Activated CD8-positive, alpha-beta memory T cell treated with anti-CD3 and anti-CD28 coated beads, Interleukin-2, amount 50 U/mL, for 24 hours (primary cell): Measurements from ENCODE around the gene KLHDC8A.

ENCODE experiments used
- DNase-seq: peaks from one replicate; pipeline ENCODE4 v3.0.0-alpha.2; 2020; ENCODE audit errors: extremely low read depth

The KLHDC8A gene

GRCh38 chr1:205344066-205344928 is 12.4 kb downstream of the KLHDC8A start:
- DNase-seq, result no peak

- no peak for DNase-seq
These were observed 13.2 kb downstream of the KLHDC8A start for GRCh38 chr1:205343431-205344065.

GRCh38 chr1:205342986-205343385 is 13.7 kb downstream of the KLHDC8A start:
- no peak for DNase-seq

- DNase-seq, result no peak
These were observed 16.0 kb downstream of the KLHDC8A start for GRCh38 chr1:205340676-205341075.

- DNase-seq, result no peak
These were observed 17.0 kb downstream of the KLHDC8A start for GRCh38 chr1:205339717-205340116.

- DNase-seq, result no peak
These were observed 17.5 kb downstream of the KLHDC8A start for GRCh38 chr1:205339197-205339702.

- no peak for DNase-seq
These were observed 18.7 kb downstream of the KLHDC8A start for GRCh38 chr1:205338011-205338410.

GRCh38 chr1:205337481-205337880 is 19.2 kb downstream of the KLHDC8A start:
- no peak for DNase-seq

- DNase-seq, result peak; percentile 48
These were observed 21.0 kb downstream of the KLHDC8A start for GRCh38 chr1:205335692-205336091.

- no peak for DNase-seq
These were observed 24.5 kb downstream of the KLHDC8A start for GRCh38 chr1:205332015-205332791.

GRCh38 chr1:205330150-205330549 is 26.6 kb downstream of the KLHDC8A start:
- DNase-seq, result no peak

- no peak for DNase-seq
These were observed 27.0 kb downstream of the KLHDC8A start for GRCh38 chr1:205329719-205330118.

- no peak for DNase-seq
These were observed 28.2 kb downstream of the KLHDC8A start for GRCh38 chr1:205328476-205328875.

GRCh38 chr1:205326812-205327466 is 29.8 kb downstream of the KLHDC8A start:
- no peak for DNase-seq

- no peak for DNase-seq
These were observed 31.3 kb downstream of the KLHDC8A start for GRCh38 chr1:205325334-205325884.

- DNase-seq, result no peak
These were observed 31.9 kb downstream of the KLHDC8A start for GRCh38 chr1:205324781-205325180.

- DNase-seq, result no peak
These were observed 32.9 kb downstream of the KLHDC8A start for GRCh38 chr1:205323794-205324193.

- no peak for DNase-seq
These were observed 34.8 kb downstream of the KLHDC8A start for GRCh38 chr1:205321959-205322283.

- peak; percentile 60 for DNase-seq
These were observed 35.4 kb downstream of the KLHDC8A start, which contains the start of gene NUAK2 for GRCh38 chr1:205321162-205321958. NUAK2 (minus strand) TSS chr1:205321745; CDS start chr1:205321628, 117 bp downstream.
